BJ (cell line): ENCODE results near the gene SPIN1. TPM values are rescaled to one million over a fixed set of nuclear protein-coding genes. Genes with fewer than 3 reads are reported as not detected.
A peak's percentile ranks its signal among the peaks of the same experiment; 100 is the strongest.

Experiments
- CTCF ChIA-PET: fragments of 350-600 bp; formaldehyde crosslinking; extraction: SDS; loops from one replicate; lab custom pipeline; 2021; ENCODE audit warnings: antibody characterized with exemption, inconsistent platforms; lab: Yijun Ruan, JAX
- POLR2A ChIA-PET: fragments of 300-600 bp; sonication (Branson Sonifier 250); formaldehyde crosslinking; extraction: SDS; loops from one replicate; lab custom pipeline; 2021; ENCODE audit warnings: antibody characterized with exemption; lab: Charles Lee
- DNase-seq: peaks from one replicate; pipeline ENCODE4 v3.0.0-alpha.2; 2011; ENCODE audit warnings: low read depth
- H3K27me3 ChIP-seq: 2 replicates; pipeline ENCODE4 v1.6.0; 2011; ENCODE audit warnings: low read length; ENCODE audit not compliant: control insufficient read depth, insufficient read depth
- H3K36me3 ChIP-seq: 2 replicates; pipeline ENCODE4 v1.5.1; 2011; ENCODE audit warnings: low read length; ENCODE audit not compliant: control insufficient read depth, insufficient read depth
- H3K4me3 ChIP-seq: 2 replicates; pipeline ENCODE4 v1.5.1; 2011; ENCODE audit warnings: low read depth, mild to moderate bottlenecking, control low read depth, low read length
- polyA plus RNA-seq: library from polyadenylated mRNA; depleted of rRNA; stranded (reverse); fragments of >200 nt; gene quantifications from 2 replicates; pipeline ENCODE4 v1.2.3, GENCODE V29; 2011
- TF ChIP-seq, protein P1 (sequence below): IDR thresholded peaks from 2 replicates; pipeline ENCODE4 v1.5.1; 2011; ENCODE audit warnings: low read depth, mild to moderate bottlenecking, control low read depth, inconsistent platforms, low read length, moderate library complexity; ENCODE audit not compliant: insufficient read depth

Gene SPIN1
- polyA plus RNA-seq, 1 experiment, result 53.4 TPM

DNA sequence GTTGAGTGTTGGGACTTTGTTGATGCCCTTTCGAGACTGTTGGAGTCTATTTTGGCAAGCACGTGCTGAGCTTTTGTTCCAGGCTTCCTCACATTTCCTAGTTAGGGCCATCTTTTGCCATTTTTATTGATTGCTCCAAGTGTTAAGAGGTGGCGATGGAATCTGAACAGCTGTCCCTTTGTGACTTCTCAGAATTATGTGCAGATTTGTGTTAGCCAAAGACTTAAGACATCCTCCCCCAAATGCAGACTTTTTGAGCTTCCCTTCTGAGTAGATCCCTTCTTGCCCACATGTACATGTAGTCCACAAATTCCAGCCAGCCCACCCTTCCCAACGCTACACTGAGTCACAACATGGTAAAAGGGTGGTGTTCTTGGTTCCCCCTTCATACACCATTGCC, 59.2 kb downstream of the SPIN1 start:
- CTCF ChIA-PET, result no interaction called here
- DNase-seq, result no peak

DNA sequence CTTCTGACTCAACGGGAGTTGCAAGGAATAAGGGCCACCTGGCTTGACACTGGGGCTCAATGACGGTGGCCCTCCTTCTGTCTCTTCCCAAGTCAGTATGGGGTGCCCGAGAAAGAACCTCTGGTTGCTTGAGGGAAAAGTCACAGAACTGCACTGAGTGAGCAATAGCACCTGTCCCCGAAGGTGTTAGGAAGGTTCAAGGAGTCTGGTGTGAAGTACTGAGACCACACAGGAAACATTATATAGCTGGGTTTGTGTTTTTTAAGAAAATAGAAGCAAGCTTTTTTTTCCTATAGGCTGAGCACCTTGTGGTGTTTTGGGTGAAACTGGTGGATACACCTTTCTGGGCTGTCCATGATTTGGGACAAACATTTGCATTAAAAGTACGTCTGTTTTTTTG, 62.9 kb downstream of the SPIN1 start:
- Histone ChIP-seq H3K36me3 (peaks cover 4% of the 10 kb centered on the region; the same call in 1 of the 2 replicates), H3K4me3 (no peak overlapping the region), H3K27me3 (no peaks in the 10 kb centered on the region)
- POLR2A ChIA-PET, result no interaction called here
- CTCF ChIA-PET, result interaction anchor here (0.7 kb wide), 1 partner anchor 8 kb away, joined by 3 read pairs; no protein-coding TSS in a partner anchor
- TF ChIP-seq, protein P1, sequence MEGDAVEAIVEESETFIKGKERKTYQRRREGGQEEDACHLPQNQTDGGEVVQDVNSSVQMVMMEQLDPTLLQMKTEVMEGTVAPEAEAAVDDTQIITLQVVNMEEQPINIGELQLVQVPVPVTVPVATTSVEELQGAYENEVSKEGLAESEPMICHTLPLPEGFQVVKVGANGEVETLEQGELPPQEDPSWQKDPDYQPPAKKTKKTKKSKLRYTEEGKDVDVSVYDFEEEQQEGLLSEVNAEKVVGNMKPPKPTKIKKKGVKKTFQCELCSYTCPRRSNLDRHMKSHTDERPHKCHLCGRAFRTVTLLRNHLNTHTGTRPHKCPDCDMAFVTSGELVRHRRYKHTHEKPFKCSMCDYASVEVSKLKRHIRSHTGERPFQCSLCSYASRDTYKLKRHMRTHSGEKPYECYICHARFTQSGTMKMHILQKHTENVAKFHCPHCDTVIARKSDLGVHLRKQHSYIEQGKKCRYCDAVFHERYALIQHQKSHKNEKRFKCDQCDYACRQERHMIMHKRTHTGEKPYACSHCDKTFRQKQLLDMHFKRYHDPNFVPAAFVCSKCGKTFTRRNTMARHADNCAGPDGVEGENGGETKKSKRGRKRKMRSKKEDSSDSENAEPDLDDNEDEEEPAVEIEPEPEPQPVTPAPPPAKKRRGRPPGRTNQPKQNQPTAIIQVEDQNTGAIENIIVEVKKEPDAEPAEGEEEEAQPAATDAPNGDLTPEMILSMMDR, result no peak
- DNase-seq, result no peak

More for the DNA sequence above, 59.2 kb downstream of the SPIN1 start:
- Histone ChIP-seq H3K4me3 (no peak overlapping the region), H3K27me3 (no peaks in the 10 kb centered on the region), H3K36me3 (peaks cover 4% of the 10 kb centered on the region; the same call in 1 of the 2 replicates)
- TF ChIP-seq, protein P1, result no peak
- POLR2A ChIA-PET, result no interaction called here

DNA sequence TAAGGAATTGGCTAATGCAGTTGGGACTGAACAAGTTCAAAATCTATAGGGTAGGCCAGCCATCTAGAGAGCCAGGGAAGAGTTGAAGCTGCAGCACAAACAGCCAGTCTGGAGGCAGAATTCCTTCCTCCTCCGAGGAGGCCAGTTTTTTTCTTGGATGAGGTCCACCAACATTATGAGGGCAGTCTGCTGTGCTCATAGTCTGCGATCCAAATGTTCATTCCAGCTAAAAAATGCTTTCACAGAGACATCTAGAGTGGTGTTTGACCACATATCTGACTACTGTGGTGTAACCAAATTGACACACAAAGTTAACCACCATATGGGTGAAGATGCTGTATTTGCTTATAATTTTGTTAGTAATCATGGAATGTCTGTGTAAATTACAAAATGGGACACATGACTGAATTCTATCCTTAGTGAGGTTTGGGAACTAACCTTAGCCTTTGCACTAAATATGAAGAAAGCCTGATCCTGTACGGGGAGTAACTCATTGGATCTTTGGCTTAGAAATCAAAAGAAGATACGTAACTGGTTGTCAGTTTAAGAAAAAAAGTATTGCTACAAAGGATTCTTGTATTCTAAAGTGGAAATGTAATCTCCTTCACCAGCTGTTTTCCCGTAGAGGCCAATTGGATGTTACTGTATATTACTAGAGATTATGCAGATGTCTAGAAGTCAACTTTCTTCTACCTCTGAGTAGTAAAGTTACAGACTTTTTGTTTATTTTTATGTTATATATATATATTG, 70.6 kb downstream of the SPIN1 start:
- TF ChIP-seq, protein P1, result no peak
- peak; percentile 87 for DNase-seq
- H3K36me3 ChIP-seq, result no peaks in the 10 kb centered on the region
- ChIA-PET CTCF (interaction anchor here (0.6 to 0.7 kb wide), 2 partner anchors 286 to 878 kb away, joined by 3 read pairs; no protein-coding TSS in a partner anchor), POLR2A (no interaction called here)
- H3K4me3 ChIP-seq, result no peak overlapping the region
- H3K27me3 ChIP-seq, result no peaks in the 10 kb centered on the region

DNA sequence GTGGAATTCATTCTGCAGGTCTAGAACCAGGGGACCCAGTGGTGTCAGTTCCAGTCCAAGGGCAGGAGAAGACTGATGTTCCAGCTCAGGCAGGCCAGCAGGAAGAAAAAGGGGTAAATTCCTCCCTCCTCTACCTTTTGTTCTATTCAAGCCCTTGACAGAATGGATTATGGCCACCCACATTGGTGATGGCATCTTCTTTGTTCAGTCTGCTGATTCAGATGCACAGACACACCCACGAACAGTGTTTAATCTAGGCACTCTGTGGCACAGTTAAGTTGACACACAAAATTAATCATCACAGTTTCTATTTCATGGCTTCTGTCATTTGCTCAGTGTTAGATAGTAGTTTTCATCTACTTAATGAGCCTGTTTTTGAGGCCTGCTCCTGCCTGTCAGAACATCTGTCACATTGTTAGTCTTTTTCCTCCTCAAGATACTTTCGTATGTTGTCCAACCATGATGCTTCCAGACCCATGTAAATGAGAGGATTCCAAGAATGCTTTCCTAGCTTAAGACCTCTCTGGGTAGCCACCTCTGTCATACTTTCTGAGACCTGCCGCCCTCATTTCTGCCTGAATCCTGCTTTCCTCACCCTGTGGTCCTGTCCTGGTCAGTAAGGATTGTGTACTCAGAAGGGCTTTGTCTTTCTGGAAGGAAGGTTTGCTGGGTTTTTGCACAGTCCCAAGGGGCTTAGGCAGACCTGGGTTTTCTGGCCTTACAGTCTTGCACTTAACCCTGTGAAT, 72.5 kb downstream of the SPIN1 start:
- H3K36me3 ChIP-seq, result no peaks in the 10 kb centered on the region
- DNase-seq, result no peak
- no peak overlapping the region for H3K4me3 ChIP-seq
- CTCF ChIA-PET, result interaction anchor here (0.5 kb wide), 1 partner anchor 13 kb away, joined by 4 read pairs; no protein-coding TSS in a partner anchor
- TF ChIP-seq, protein P1, result no peak
- POLR2A ChIA-PET, result no interaction called here
- H3K27me3 ChIP-seq, result no peaks in the 10 kb centered on the region

DNA sequence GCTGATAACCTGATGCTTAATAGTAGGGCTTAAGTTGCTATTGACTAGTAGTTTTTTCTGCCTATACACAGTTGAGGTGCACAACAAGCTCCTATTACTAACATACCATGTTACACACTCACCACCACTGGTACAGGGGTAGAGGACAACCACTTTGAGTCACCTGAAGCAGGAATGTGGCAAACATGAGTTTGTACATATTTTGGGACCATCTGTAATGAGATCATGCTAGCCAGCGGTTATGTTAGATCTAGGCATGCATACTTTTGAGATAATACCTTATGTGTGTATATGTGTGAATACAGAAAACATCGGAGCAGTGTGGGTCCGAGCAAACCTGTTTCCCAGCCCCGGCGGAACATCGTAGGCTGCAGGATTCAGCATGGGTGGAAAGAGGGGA, 73.9 kb downstream of the SPIN1 start:
- H3K4me3 ChIP-seq, result no peak overlapping the region
- DNase-seq, result no peak
- no peaks in the 10 kb centered on the region for H3K36me3 ChIP-seq
- ChIA-PET CTCF (no interaction called here), POLR2A (no interaction called here)
- no peaks in the 10 kb centered on the region for H3K27me3 ChIP-seq
- TF ChIP-seq, protein P1, result no peak
